ENCODE measurements around the gene SYNJ2. TPM values are rescaled to one million over a fixed set of nuclear protein-coding genes. Genes with fewer than 3 reads are reported as not detected.
A peak's percentile ranks its signal among the peaks of the same experiment; 100 is the strongest.

The SYNJ2 gene
- polyA plus RNA-seq, 1 experiment = 40.8 TPM

GRCh38 chr6:157981132-157981394, 600 bp upstream of the SYNJ2 start:
- no peaks in the 10 kb centered on the region for H3K27me3 ChIP-seq (ENCODE audit: control insufficient read depth, insufficient read depth, low read length)
- ChIA-PET POLR2A (interaction anchor here (1.0 to 1.2 kb wide), 2 partner anchors 12 to 37 kb away, joined by 3 to 5 read pairs; no protein-coding TSS in a partner anchor), CTCF (no interaction called here)
- TF ChIP-seq CTCF (IDR thresholded peaks at IDR 0.05; ENCODE audit: low read depth, low read length) = no peak
- no peak for DNase-seq (ENCODE audit: low read depth, low spot score)
- no peaks in the 10 kb centered on the region; the same call in 1 of the 2 replicates for H3K9me3 ChIP-seq (ENCODE audit: control insufficient read depth, insufficient read depth, low read length)
- peak overlapping the region; percentile 79 for H3K4me3 ChIP-seq (ENCODE audit: low read depth, low read length)
- peak overlapping the region; percentile 65 for H3K27ac ChIP-seq (ENCODE audit: low read depth, low read length)

- Histone ChIP-seq H3K4me3 (ENCODE audit: low read depth, low read length) (peak overlapping the region; percentile 79), H3K27ac (ENCODE audit: low read depth, low read length) (no peak overlapping the region), H3K9me3 (ENCODE audit: control insufficient read depth, insufficient read depth, low read length) (no peaks in the 10 kb centered on the region; the same call in 1 of the 2 replicates), H3K27me3 (ENCODE audit: control insufficient read depth, insufficient read depth, low read length) (no peaks in the 10 kb centered on the region)
- POLR2A ChIA-PET = interaction anchor here (1.0 to 1.3 kb wide), 4 partner anchors 11 to 44 kb away, joined by 3 to 5 read pairs (median 3); no protein-coding TSS in a partner anchor
- DNase-seq (ENCODE audit: low read depth, low spot score) = no peak
- CTCF ChIA-PET = interaction anchor here (0.6 to 2.3 kb wide), 6 partner anchors 18 to 90 kb away, joined by 3 to 19 read pairs (median 5); no protein-coding TSS in a partner anchor
- no peak for TF ChIP-seq CTCF (IDR thresholded peaks at IDR 0.05; ENCODE audit: low read depth, low read length)
Measured at GRCh38 chr6:157982102-157982562, 469 bp downstream of the SYNJ2 start.

- Histone ChIP-seq H3K9me3 (ENCODE audit: control insufficient read depth, insufficient read depth, low read length) (no peaks in the 10 kb centered on the region; the same call in 1 of the 2 replicates), H3K4me3 (ENCODE audit: low read depth, low read length) (peak overlapping the region; percentile 79), H3K27me3 (ENCODE audit: control insufficient read depth, insufficient read depth, low read length) (no peaks in the 10 kb centered on the region), H3K27ac (ENCODE audit: low read depth, low read length) (peak overlapping the region; percentile 2)
- POLR2A ChIA-PET = interaction anchor here (1.0 to 1.5 kb wide), 3 partner anchors 21 to 44 kb away, joined by 3 to 4 read pairs (median 3); no protein-coding TSS in a partner anchor
- no peak for DNase-seq (ENCODE audit: low read depth, low spot score)
- TF ChIP-seq CTCF (IDR thresholded peaks at IDR 0.05; ENCODE audit: low read depth, low read length) = peak; percentile 46
- CTCF ChIA-PET = interaction anchor here (0.9 to 2.5 kb wide), 8 partner anchors 11 to 226 kb away, joined by 3 to 19 read pairs (median 7); no protein-coding TSS in a partner anchor
Measured at GRCh38 chr6:157982563-157983405, 1.1 kb downstream of the SYNJ2 start.

GRCh38 chr6:157983406-157984119, 1.9 kb downstream of the SYNJ2 start:
- Histone ChIP-seq H3K4me3 (ENCODE audit: low read depth, low read length) (peak overlapping the region; percentile 79), H3K27me3 (ENCODE audit: control insufficient read depth, insufficient read depth, low read length) (no peaks in the 10 kb centered on the region), H3K27ac (ENCODE audit: low read depth, low read length) (peak overlapping the region; percentile 39), H3K9me3 (ENCODE audit: control insufficient read depth, insufficient read depth, low read length) (no peaks in the 10 kb centered on the region; the same call in 1 of the 2 replicates)
- no peak for TF ChIP-seq CTCF (IDR thresholded peaks at IDR 0.05; ENCODE audit: low read depth, low read length)
- DNase-seq (ENCODE audit: low read depth, low spot score) = no peak
- POLR2A ChIA-PET = interaction anchor here (1.5 kb wide), 1 partner anchor 20 kb away, joined by 4 read pairs; no protein-coding TSS in a partner anchor
- CTCF ChIA-PET = interaction anchor here (0.9 to 2.5 kb wide), 8 partner anchors 11 to 227 kb away, joined by 3 to 19 read pairs (median 6); no protein-coding TSS in a partner anchor

Data from AG04450 (cell line).